CD8-positive, alpha-beta T cell (primary cell): ENCODE data around the gene UAP1L1. TPM values are rescaled to one million over a fixed set of nuclear protein-coding genes. Genes with fewer than 3 reads are reported as not detected.

ENCODE experiments used
- total RNA-seq, 46 experiments: library from RNA in 2 of 46; stranded (reverse) in 2 of 46; gene quantifications; one replicate each; pipeline ENCODE4 v1.2.3 and lab custom pipeline; 2021 to 2026

Gene UAP1L1
- total RNA-seq, 2 experiments from 2014 or later, result 14.1 to 18.7 TPM

Other genes starting within 250 kb of the UAP1L1 start
- 1 to 10 TPM; 1.7 to 2.1 TPM for gene AJM1, start 235.0 kb upstream of the UAP1L1 start, total RNA-seq
- 10 to 100 TPM; 15.7 to 17.1 TPM for gene PHPT1, start 228.1 kb upstream of the UAP1L1 start, total RNA-seq
- 1 to 10 TPM; 2.4 to 3.4 TPM for gene MAMDC4, start 225.2 kb upstream of the UAP1L1 start, total RNA-seq
- 100 to 1,000 TPM; 198 to 200 TPM for gene EDF1, start 211.2 kb upstream of the UAP1L1 start, total RNA-seq
- gene TRAF2, start 191.0 kb upstream of the UAP1L1 start, total RNA-seq, result 10 to 100 TPM in 1 of 2 experiments, 1 to 10 TPM in 1; 7.1 to 11.8 TPM
- gene FBXW5, start 132.8 kb upstream of the UAP1L1 start, total RNA-seq, result 10 to 100 TPM; 38.4 to 39.5 TPM
- gene C8G, start 132.3 kb upstream of the UAP1L1 start, total RNA-seq, result not detected
- gene LCN12, start 125.2 kb upstream of the UAP1L1 start, total RNA-seq, result 1 to 10 TPM; 1.0 to 2.4 TPM
- 1 to 10 TPM; 7.5 to 7.8 TPM for gene PTGDS, start 100.0 kb upstream of the UAP1L1 start, total RNA-seq
- gene LCNL1, start 94.5 kb upstream of the UAP1L1 start, total RNA-seq, result under 1 TPM; 0.30 to 0.58 TPM
- 100 to 1,000 TPM; 101 to 111 TPM for gene PAXX, start 85.1 kb upstream of the UAP1L1 start, total RNA-seq
- 1 to 10 TPM; 7.6 to 8.8 TPM for gene CLIC3, start 80.9 kb upstream of the UAP1L1 start, total RNA-seq
- 10 to 100 TPM; 87.5 to 93.0 TPM for gene ABCA2, start 49.3 kb upstream of the UAP1L1 start, total RNA-seq
- under 1 TPM; 0.42 to 0.65 TPM for gene FUT7, start 45.4 kb upstream of the UAP1L1 start, total RNA-seq
- gene NPDC1, start 31.3 kb upstream of the UAP1L1 start, total RNA-seq, result 10 to 100 TPM; 29.7 to 29.8 TPM
- gene ENTPD2, start 23.5 kb upstream of the UAP1L1 start, total RNA-seq, result not detected
- under 1 TPM; 0.38 to 0.47 TPM for gene SAPCD2, start 7.0 kb upstream of the UAP1L1 start, total RNA-seq
- 10 to 100 TPM; 60.3 to 62.9 TPM for gene MAN1B1, start 9.5 kb downstream of the UAP1L1 start, total RNA-seq
- gene DPP7, start 37.2 kb downstream of the UAP1L1 start, total RNA-seq, result 100 to 1,000 TPM; 311 to 325 TPM
- not detected for gene GRIN1, start 61.6 kb downstream of the UAP1L1 start, total RNA-seq
- gene LRRC26, start 92.5 kb downstream of the UAP1L1 start, total RNA-seq, result not detected
- gene TMEM210, start 94.5 kb downstream of the UAP1L1 start, total RNA-seq, result not detected
- 100 to 1,000 TPM; 166 to 171 TPM for gene ANAPC2, start 111.0 kb downstream of the UAP1L1 start, total RNA-seq
- gene SSNA1, start 111.2 kb downstream of the UAP1L1 start, total RNA-seq, result 10 to 100 TPM; 28.8 to 29.6 TPM
- 1 to 10 TPM; 4.1 to 4.4 TPM for gene TPRN, start 123.2 kb downstream of the UAP1L1 start, total RNA-seq
- gene TMEM203, start 128.1 kb downstream of the UAP1L1 start, total RNA-seq, result 10 to 100 TPM; 21.4 to 22.6 TPM
- 10 to 100 TPM; 18.6 to 23.1 TPM for gene NDOR1, start 128.2 kb downstream of the UAP1L1 start, total RNA-seq
- gene RNF208, start 144.7 kb downstream of the UAP1L1 start, total RNA-seq, result under 1 TPM; 0.31 to 0.49 TPM
- under 1 TPM in 1 of 2 experiments, not detected in 1; 0.44 TPM for gene CYSRT1, start 147.7 kb downstream of the UAP1L1 start, total RNA-seq
- gene RNF224, start 150.0 kb downstream of the UAP1L1 start, total RNA-seq, result not detected
- gene SLC34A3, start 153.4 kb downstream of the UAP1L1 start, total RNA-seq, result not detected
- gene TUBB4B, start 163.8 kb downstream of the UAP1L1 start, total RNA-seq, result 100 to 1,000 TPM; 114 to 120 TPM
- gene STPG3, start 173.8 kb downstream of the UAP1L1 start, total RNA-seq, result under 1 TPM in 1 of 2 experiments, not detected in 1; 0.30 TPM
- 10 to 100 TPM; 17.1 to 17.6 TPM for gene NELFB, start 177.8 kb downstream of the UAP1L1 start, total RNA-seq
- under 1 TPM; 0.22 to 0.42 TPM for gene TOR4A, start 200.2 kb downstream of the UAP1L1 start, total RNA-seq
- gene NRARP, start 224.8 kb downstream of the UAP1L1 start, total RNA-seq, result 1 to 10 TPM in 1 of 2 experiments, under 1 TPM in 1; 1.00 to 1.5 TPM